Middle frontal gyrus (tissue), 1 donor: Measurements from ENCODE around the gene SLC39A9.
A peak's percentile ranks its signal among the peaks of the same experiment; 100 is the strongest.

Experiments used
- DNase-seq: peaks from one replicate; pipeline ENCODE4 v3.0.0-alpha.2; 2015; ENCODE audit warnings: low spot score; ENCODE audit errors: extremely low spot score

SLC39A9 gene

DNA sequence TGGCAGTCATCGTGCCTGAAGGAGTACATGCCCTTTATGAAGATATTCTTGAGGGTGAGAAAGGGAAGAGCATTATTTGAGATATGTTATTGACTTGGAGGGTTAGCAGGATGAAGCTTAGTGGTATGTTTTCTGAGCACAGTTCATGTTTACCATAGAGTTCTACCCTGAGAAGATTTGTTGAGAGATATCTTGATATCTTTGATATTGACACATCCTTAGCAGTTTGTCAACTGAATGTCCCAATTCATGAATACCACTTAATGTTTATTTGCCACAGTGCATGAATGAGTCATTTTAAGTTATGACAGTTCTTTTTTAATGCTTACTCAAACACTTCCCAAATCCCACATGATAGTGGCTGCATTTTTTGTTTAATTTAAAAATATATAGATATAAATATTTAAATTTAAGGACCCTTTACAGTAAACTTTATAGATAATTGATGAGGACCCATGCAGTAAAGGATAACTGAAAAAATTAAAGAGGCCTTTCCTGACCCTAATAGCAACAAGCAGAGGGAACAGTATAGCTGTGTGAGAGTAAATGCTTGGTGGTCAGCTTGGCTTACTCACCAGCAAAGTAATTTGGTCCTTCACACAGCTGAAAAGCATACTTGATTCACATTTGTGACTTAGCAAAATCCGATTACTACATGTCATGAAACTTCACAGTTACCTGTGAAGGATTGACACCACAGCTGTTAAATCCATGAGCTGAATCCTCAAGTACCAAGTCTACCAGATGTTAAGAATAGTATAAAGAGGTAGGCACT, 25.8 kb downstream of the SLC39A9 start:
- DNase-seq: no peak

DNA sequence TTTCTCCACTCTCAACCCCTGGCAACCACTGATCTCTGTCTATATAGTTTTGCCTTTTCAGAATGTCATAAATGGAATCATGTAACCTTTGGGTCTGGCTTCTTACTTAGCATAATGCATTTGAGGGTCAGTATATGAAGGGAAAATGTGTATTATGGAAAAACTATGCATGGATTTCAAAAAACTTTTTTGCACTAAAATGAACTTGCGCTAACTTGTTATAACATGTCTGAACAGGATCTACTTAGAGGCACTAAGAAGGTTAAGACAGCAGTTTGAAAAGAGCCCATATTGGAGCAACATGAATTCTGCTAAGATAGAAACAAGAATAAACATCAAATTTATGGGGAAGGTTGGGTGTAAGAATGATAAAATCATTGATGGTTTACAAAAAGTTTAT, 29.1 kb downstream of the SLC39A9 start:
- no peak for DNase-seq

DNA sequence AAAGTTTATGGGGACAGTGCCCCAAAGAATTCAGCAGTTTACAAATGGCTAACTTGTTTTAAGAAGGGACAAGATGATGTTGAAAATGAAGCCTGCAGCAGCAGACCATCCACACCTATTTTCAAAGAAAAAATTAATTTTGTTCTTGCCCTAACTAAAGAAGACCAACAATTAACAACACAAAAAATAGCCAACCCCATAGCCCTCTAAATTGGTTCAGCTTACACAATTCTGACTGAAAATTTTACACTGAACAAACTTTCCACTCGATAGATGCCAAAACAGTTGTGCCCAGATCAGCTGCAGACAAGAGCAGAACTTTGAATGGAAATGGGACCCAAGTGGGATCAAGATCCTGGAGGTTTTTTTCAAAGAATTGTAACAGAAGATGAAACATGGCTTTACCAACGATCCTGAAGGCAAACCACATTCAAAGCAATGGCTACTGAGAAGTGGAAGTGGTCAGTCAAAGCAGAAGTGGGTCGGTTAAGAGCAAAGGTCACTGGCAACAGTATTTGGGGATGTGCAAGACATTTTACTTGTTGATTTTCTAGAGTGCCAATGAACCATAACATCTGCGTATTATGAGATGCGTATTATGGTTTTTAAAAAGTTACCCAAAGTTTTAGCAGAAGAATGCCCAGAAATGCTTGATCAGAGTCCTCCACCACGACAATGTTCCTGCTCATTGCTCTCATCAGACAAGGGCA, 30.0 kb downstream of the SLC39A9 start:
- DNase-seq: no peak

DNA sequence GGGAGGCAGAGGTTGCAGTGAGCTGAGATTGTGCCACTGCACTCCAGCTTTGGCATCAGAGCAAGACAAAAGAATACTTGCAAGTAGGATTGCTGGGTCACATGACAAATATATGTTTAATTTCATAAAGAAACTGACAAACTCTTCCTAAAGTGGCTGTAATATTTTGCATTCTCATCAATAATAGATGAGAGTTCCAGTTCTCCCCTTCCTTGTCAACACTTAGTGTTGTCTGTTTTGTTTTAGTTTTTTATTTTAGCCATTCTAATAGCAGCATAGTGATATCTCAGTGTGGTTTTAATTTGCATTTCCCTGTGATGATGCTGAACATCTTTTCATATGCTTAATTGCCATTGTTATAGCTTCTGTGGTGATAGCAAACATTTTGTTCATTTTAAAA, 31.2 kb downstream of the SLC39A9 start:
- DNase-seq: no peak

DNA sequence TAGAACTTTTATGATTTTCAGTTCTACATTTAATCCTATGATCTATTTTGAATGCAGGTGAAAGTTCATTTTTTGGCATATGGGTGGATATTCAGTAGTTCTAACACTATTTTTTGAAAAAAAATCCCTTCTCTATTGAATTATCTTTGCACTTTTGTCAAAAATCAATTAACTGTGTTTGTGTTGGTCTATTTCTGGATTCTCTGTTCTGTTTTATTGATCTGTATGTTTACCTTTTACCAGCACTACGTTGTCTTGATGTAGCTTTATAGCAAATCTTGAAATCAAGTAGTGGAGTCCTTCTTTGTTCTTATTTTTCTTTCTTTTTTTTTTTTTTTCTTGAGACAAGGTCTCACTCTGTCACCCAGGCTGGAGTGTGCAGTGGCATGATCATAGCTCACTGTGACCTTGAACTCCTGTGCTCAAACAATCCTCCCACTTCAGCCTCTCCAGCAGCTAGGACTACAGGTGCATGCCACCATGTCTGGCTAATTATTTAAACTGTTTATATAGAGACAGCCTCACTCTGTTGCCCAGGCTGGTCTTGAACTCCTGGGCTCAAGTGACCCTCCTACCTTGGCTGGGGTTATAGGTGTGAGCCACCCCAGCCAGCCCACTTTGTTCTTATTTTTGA, 31.9 kb downstream of the SLC39A9 start:
- no peak for DNase-seq

DNA sequence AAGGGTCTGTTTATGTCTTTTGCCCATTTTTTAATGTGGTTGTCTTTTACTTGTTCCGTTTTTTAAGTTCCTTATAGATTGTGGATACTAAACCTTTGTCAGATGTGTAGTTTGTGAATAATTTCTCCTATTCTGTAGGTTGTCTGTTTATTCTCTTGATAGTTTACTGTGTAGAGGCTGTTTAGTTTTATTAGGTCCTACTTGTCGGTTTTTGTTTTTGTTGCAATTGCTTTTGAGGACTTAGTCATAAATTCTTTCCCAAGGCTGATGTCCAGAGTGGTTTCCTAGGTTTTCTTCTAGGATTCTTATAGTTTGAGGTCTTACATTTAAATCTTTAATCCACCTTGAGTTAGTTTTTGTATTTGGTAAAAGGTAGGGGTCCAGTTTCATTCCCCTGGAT, 33.9 kb downstream of the SLC39A9 start:
- DNase-seq: no peak

DNA sequence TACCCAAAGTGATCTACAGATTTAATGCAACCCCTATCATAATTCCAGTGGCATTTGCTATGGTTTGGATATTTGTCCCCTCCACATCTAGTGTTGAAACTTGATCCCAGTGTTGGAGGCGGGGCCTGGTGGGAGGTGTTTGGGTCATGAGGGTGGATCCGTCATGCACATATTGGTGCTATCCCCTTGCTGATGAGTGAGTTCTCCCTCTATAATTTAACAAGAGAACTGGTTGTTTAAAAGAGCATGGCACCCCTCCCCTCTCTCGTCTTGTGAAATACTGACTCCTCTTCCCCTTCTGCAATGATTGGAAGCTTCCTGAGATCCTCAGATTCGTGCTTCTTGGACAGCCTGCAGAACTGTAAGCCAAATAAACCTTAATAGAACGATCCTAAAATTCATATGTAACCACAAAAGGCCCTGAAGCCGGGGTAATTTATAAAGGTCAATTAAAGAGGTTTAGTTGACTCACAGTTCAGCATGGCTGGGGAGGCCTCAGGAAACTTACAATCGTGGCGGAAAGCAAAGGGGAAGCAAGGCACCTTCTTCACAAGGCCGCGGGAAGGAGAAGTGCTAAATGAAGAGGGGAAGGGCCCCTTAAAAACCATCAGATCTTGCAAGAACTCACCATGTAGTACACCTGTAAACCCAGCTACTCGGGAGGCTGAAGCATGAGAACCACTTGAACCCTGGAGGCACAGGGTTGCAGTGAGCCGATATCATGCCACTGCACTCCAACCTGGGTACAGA, 41.2 kb downstream of the SLC39A9 start:
- no peak for DNase-seq

DNA sequence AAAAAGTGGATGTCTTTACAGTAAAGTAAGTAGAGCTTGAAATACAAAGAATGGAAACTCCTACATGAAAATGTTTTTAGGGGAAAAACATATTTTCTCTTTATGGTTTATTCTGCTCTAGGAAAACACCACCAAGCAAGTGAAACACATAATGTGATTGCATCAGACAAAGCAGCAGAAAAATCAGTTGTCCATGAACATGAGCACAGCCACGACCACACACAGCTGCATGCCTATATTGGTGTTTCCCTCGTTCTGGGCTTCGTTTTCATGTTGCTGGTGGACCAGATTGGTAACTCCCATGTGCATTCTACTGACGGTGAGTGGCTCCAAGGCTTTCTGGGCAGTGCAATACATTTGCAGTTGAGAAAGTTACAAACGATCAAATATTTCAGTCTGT, 43.5 kb downstream of the SLC39A9 start:
- no peak for DNase-seq

DNA sequence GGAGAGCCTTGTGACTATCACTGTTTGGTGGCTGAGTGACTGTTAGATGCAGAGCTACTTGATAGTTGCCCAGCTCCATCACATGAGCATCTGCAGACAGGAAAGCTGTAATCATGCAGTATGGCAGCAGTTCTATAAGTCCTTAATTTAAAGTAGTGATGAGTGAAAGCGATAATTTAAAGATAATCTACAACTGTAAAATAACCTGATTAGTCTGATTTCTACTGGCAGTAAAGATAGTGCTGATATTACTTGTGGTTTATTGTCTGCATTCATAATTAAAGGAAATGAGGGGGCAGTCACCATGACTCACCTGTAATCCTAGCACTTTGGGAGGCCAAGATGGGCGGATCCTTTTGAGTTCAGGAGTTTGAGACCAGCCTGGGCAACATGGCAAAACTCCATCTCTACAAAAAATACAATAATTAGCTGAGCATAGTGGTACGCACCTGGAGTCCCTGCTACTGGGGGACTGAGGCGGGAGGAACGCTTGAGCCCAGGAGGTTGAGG, 44.9 kb downstream of the SLC39A9 start:
- no peak for DNase-seq

DNA sequence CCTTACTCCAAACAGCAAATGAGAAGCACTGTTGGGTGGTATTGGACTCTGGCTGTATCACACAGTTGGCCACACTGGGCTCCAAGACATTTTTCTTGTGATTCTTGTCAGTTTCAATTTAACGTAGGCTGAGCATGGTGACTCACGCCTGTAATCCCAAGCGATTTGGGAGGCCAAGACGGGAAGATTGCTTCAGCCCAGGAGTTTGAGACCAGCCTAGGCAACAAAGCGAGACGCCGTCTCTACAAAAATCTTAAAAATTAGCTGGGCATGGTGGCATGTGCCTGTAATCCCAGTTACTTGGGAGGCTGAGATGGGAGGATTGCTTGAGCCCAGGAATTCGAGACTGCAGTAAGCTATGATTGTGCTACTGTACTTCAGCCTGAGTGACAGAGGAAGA, 50.7 kb downstream of the SLC39A9 start:
- DNase-seq: no peak

DNA sequence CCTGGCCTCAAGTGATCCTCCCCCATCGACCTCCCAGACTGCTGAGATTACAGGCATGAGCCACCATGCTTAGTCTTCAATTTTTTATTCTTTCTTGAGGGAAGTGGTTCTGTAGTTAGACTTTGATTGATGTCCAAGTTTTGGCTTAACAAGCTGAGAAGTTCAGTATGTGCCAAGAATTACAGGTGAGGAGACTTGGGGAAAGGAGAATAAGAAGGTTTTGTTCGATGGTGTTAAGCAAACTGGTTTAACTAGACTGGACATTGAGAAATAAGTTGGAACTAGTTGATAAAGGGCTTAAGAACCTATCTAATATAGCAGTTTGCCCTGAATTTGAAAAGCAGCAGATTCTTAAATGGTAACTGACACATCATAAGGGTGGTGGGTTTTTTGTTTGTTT, 53.4 kb downstream of the SLC39A9 start:
- no peak for DNase-seq

DNA sequence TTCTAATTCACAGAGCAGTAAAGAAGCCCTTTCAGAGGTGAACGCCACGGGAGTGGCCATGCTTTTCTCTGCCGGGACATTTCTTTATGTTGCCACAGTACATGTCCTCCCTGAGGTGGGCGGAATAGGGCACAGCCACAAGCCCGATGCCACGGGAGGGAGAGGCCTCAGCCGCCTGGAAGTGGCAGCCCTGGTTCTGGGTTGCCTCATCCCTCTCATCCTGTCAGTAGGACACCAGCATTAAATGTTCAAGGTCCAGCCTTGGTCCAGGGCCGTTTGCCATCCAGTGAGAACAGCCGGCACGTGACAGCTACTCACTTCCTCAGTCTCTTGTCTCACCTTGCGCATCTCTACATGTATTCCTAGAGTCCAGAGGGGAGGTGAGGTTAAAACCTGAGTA, 59.9 kb downstream of the SLC39A9 start:
- no peak for DNase-seq

DNA sequence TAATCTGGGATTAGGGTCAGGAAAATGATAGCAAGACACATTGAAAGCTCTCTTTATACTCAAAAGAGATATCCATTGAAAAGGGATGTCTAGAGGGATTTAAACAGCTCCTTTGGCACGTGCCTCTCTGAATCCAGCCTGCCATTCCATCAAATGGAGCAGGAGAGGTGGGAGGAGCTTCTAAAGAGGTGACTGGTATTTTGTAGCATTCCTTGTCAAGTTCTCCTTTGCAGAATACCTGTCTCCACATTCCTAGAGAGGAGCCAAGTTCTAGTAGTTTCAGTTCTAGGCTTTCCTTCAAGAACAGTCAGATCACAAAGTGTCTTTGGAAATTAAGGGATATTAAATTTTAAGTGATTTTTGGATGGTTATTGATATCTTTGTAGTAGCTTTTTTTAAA, 60.6 kb downstream of the SLC39A9 start:
- no peak for DNase-seq

DNA sequence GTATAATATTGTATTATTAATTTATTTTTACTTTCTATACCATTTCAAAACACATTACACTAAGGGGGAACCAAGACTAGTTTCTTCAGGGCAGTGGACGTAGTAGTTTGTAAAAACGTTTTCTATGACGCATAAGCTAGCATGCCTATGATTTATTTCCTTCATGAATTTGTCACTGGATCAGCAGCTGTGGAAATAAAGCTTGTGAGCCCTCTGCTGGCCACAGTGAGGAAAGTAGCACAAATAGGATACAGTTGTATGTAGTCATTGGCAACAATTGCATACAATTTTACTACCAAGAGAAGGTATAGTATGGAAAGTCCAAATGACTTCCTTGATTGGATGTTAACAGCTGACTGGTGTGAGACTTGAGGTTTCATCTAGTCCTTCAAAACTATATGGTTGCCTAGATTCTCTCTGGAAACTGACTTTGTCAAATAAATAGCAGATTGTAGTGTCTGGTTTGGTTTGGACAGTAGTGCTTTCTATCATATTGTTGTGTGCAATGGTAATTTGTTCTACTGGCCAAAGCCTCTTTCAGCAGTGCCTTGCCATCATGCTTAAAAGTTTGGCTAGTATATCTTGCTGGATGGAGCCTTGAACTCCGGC, 61.7 kb downstream of the SLC39A9 start:
- peak; percentile 60 for DNase-seq

DNA sequence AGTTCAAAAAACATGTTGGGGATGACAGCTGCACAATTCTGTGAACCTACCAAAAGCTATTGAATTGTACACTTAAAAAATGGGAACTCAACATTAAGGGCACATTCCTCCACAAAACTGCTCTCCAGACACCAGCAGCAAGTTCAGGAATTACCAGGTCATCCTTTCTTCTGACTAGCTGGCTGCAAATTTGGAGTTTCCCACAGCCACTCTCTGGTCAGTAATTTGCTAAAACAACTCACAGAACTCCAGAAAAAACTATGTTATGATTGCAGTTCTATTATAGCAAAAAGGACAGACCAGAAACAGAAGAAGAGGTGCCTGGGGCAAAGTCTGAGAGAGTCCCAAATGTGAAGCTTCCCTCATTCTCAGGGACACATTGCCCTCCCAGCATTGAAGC, 65.9 kb downstream of the SLC39A9 start:
- DNase-seq: no peak

DNA sequence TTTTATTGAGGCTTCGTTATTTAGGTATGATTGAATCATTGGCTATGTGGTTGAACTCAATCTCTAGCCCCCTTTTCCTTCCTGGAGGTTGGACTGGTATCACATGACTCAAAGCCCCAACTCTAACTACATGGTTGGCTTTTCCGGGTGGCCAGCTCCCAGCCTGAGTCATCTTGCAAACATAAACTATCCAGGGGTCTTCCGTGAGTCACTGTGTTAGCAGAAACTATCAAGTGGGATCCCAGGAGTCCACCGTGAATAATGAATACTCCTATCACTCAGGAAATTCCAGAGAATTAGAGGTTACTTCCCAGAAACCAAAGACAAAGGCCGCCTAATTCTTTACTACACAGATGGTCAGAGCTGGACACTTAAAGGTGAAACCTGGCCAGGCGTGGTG, 66.3 kb downstream of the SLC39A9 start:
- DNase-seq: no peak

DNA sequence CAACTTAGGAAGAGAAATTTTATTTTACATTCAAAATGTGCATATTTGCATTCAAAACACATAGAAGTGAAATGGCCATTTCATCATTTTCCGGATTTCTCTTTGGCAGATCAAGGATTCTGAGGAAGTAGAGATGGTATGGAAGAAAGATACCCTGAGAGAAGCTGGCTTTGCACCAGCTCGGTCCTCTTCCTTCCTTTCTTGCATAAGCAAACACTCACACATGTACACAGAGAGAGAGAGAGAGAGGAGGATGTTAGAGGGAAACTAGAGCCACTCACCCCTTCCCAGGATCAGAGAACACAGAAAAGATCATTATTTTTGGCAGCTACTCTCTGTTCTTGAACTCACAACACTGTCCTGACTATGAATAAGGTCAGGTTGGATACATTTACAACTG, 70.5 kb downstream of the SLC39A9 start:
- DNase-seq: no peak

DNA sequence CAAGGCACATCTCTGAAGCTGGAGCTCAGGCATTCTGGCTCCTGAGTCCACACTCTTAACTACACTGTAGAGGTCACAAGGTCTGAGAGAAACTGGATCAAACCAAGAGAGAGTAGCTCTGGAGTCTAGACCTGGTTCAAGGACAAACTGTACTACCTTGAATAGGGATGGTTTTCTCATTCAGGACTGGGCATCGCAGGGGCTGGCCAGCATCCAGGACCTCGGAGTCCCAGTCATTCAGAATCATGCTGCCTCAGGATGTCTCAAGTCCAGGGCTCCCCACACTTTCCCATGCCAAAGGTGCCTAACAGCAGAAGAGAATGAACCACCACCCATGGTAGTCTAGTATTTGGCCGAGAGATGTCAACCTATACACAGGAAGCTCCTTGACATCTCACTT, 72.9 kb downstream of the SLC39A9 start:
- DNase-seq: no peak

DNA sequence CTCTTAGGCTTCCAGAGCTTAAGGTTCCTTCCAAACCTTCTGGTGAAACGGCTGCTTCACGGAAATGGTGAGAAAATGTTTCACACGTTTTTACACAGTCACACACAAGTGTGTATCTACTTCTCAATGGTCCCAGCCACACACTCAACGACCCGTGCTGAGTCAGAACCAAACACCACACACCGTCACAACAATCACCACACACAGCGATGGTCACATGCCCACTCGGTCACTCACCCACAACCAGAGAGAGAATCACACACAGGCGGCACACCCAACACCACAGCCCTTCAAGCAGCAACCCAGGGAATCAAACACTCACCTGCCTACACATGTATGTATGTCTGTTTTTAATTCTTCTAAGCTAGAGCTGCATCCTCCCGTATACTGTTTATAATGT, 73.4 kb downstream of the SLC39A9 start:
- no peak for DNase-seq

DNA sequence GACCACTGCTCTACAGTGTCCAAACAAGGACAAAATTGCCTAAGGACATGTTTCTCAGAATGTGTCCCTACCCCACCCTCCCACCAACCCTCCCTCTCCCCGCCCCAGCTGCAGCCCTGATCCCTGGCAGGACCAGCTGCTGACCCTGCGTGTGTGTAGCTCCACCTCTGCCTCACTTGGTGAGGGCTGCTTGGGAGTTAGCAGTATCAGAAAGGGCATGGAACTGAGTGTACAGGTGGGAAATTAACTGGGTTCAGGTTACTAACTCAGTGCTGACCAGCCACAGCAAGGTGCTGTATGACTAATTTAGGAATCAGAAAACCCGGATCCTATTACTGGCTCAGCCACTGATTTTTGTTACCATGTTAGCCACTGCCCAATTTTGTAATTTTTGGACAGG, 74.8 kb downstream of the SLC39A9 start:
- no peak for DNase-seq

DNA sequence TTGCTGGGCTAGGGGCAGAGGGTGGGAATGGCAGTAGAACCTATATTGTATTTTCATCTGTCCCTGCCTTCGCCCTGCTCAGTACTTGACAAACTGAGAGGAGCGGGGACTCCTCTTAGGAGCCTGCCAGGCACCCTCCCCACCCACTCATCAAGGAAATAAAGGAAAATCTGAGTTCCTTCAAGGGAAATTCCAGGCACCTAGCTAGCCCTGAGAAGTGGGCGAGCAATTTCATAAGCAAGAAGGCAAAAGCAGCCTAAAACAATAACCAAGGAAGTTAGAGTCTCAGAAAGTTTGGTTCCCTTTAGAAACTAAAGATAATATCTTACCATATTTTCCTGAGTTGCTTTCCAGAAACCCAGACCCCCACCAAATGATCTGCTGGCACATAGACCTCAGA, 75.5 kb downstream of the SLC39A9 start:
- DNase-seq: no peak
